Osteocyte (in vitro differentiated cells): Measurements from ENCODE around the gene GLMN. TPM values are rescaled to one million over a fixed set of nuclear protein-coding genes. Genes with fewer than 3 reads are reported as not detected.

Experiments
- DNase-seq: peaks from one replicate; pipeline ENCODE4 v3.0.0; 2021; ENCODE audit warnings: mixed read lengths; ENCODE audit not compliant: unreplicated experiment; ENCODE audit errors: extremely low spot score
- H3K27ac Mint-ChIP-seq: one replicate; pipeline ENCODE4 v1.8.0; 2021; ENCODE audit warnings: mild to moderate bottlenecking, mixed read lengths; ENCODE audit not compliant: unreplicated experiment
- H3K27me3 Mint-ChIP-seq: one replicate; pipeline ENCODE4 v1.8.0; 2021; ENCODE audit warnings: mixed read lengths; ENCODE audit not compliant: unreplicated experiment
- H3K36me3 Mint-ChIP-seq: one replicate; pipeline ENCODE4 v1.8.0; 2021; ENCODE audit warnings: mixed read lengths; ENCODE audit not compliant: unreplicated experiment
- H3K4me1 Mint-ChIP-seq: one replicate; pipeline ENCODE4 v1.8.0; 2021; ENCODE audit warnings: mixed read lengths; ENCODE audit not compliant: unreplicated experiment
- H3K4me3 Mint-ChIP-seq: one replicate; pipeline ENCODE4 v1.8.0; 2021; ENCODE audit warnings: mild to moderate bottlenecking, moderate library complexity, mixed read lengths; ENCODE audit not compliant: unreplicated experiment
- H3K9me3 Mint-ChIP-seq: one replicate; pipeline ENCODE4 v1.8.0; 2021; ENCODE audit warnings: mixed read lengths; ENCODE audit not compliant: unreplicated experiment
- CTCF ChIP-seq: fragments of 200-600 bp; sonication (generic); IDR thresholded peaks from 2 replicates; pipeline ENCODE4 v1.5.0; 2021; ENCODE audit warnings: antibody characterized with exemption, mild to moderate bottlenecking, moderate library complexity
- total RNA-seq: library from RNA; stranded (reverse); gene quantifications from 2 replicates; pipeline ENCODE4 v1.2.1, GENCODE V29; 2021

Gene GLMN
- total RNA-seq, 1 donor from 2014 or later = 12.1 TPM

GRCh38 chr1:92201973-92202372 is 96.8 kb downstream of the GLMN start:
- H3K36me3 Mint-ChIP-seq = no peaks in the 10 kb centered on the region
- peaks cover 3% of the 10 kb centered on the region for H3K9me3 Mint-ChIP-seq
- TF ChIP-seq CTCF = no peak
- H3K4me1 Mint-ChIP-seq = no peaks in the 10 kb centered on the region
- no peak for DNase-seq
- no peak overlapping the region for H3K4me3 Mint-ChIP-seq
- H3K27me3 Mint-ChIP-seq = peaks cover 7% of the 10 kb centered on the region
- no peak overlapping the region for H3K27ac Mint-ChIP-seq

Other genes starting within 250 kb of the GLMN start
- gene SETSIP, start 223.6 kb downstream of the GLMN start, total RNA-seq = not detected in 2 replicates
- 1.9 and 2.0 TPM in 2 replicates for gene BTBD8, start 218.6 kb downstream of the GLMN start, total RNA-seq
- not detected in 2 replicates for gene C1orf146, start 81.1 kb downstream of the GLMN start, total RNA-seq
- gene RPAP2, start 72 bp upstream of the GLMN start, total RNA-seq = 29.0 and 32.6 TPM in 2 replicates
- 0.11 and 0.18 TPM in 2 replicates for gene GFI1, start 187.9 kb upstream of the GLMN start, total RNA-seq